DOHH2 (cell line): ENCODE measurements around the gene SLC8A1.

Experiments used
- H3F3A ChIP-seq: fragments of 200-600 bp; sonication (generic), shearing (Covaris generic); 2 replicates; pipeline ENCODE4 v1.6.0; 2016; ENCODE audit warnings: antibody characterized with exemption, mild to moderate bottlenecking; ENCODE audit not compliant: control insufficient read depth, insufficient read depth
- H3K27ac ChIP-seq: fragments of 200-600 bp; sonication (generic); 2 replicates; pipeline ENCODE4 v1.5.1; 2014; ENCODE audit warnings: low read depth, mild to moderate bottlenecking, low read length, moderate library complexity
- H3K27me3 ChIP-seq: fragments of 200-600 bp; sonication (generic); 2 replicates; pipeline ENCODE4 v1.6.1; 2014; ENCODE audit warnings: mild to moderate bottlenecking, low read length, mixed read lengths; ENCODE audit not compliant: control insufficient read depth
- H3K36me3 ChIP-seq: fragments of 200-600 bp; sonication (generic); 2 replicates; pipeline ENCODE4 v1.6.1; 2014; ENCODE audit warnings: mild to moderate bottlenecking, low read length, moderate library complexity, mixed read lengths; ENCODE audit not compliant: control insufficient read depth
- H3K4me1 ChIP-seq: fragments of 200-600 bp; sonication (generic); 2 replicates; pipeline ENCODE4 v1.6.1; 2014; ENCODE audit warnings: mild to moderate bottlenecking, low read length, mixed read lengths; ENCODE audit not compliant: control insufficient read depth
- H3K4me2 ChIP-seq: fragments of 200-600 bp; sonication (generic); 2 replicates; pipeline ENCODE4 v1.6.0; 2014; ENCODE audit warnings: mild to moderate bottlenecking, low read length, moderate library complexity
- H3K4me3 ChIP-seq: fragments of 200-600 bp; sonication (generic); 2 replicates; pipeline ENCODE4 v1.5.1; 2014; ENCODE audit warnings: mild to moderate bottlenecking, low read length, mixed read lengths
- H3K79me2 ChIP-seq: fragments of 200-600 bp; sonication (generic); 2 replicates; pipeline ENCODE4 v1.6.1; 2014; ENCODE audit warnings: mild to moderate bottlenecking, low read length, mixed read lengths; ENCODE audit not compliant: control insufficient read depth
- H3K9me2 ChIP-seq: fragments of 200-600 bp; sonication (generic); replicated peaks from 2 replicates; pipeline ENCODE4 v1.6.1; 2014; ENCODE audit warnings: mild to moderate bottlenecking, low read length, mixed read lengths; ENCODE audit not compliant: control insufficient read depth
- H3K9me3 ChIP-seq: fragments of 200-600 bp; sonication (generic); 2 replicates; pipeline ENCODE4 v1.6.1; 2014; ENCODE audit warnings: antibody characterized with exemption, low read length, mixed read lengths; ENCODE audit not compliant: control insufficient read depth, insufficient read depth
- H4K20me1 ChIP-seq: fragments of 200-600 bp; sonication (generic); 2 replicates; pipeline ENCODE4 v1.6.0; 2014; ENCODE audit warnings: low read depth, mild to moderate bottlenecking, antibody characterized with exemption, low read length, moderate library complexity; ENCODE audit not compliant: control insufficient read depth, insufficient read depth
- CTCF ChIP-seq: fragments of 200-600 bp; sonication (generic); IDR thresholded peaks from one replicate; pipeline ENCODE4 v1.5.1; 2014; ENCODE audit warnings: antibody characterized with exemption, mild to moderate bottlenecking, low read depth, low read length; ENCODE audit not compliant: poor library complexity, severe bottlenecking
- EZH2phosphoT487 ChIP-seq: fragments of 200-600 bp; sonication (generic); IDR thresholded peaks from 2 replicates; pipeline ENCODE4 v1.6.1; 2017; ENCODE audit warnings: borderline replicate concordance, mild to moderate bottlenecking, antibody characterized with exemption, low read length, moderate library complexity, mixed read lengths

The SLC8A1 gene

GRCh38 chr2:40164736-40165508 lies 287.0 kb downstream of the SLC8A1 start:
- Histone ChIP-seq H4K20me1 (no peaks in the 10 kb centered on the region), H3K36me3 (peaks cover 42% of the 10 kb centered on the region), H3F3A (no peaks in the 10 kb centered on the region), H3K9me2 (no peaks in the 10 kb centered on the region), H3K9me3 (no peaks in the 10 kb centered on the region), H3K4me1 (0 out of 2 replicates have a peak, but pooled peaks cover 6% of the 10 kb centered on the region), H3K4me2 (no peak overlapping the region), H3K79me2 (no peaks in the 10 kb centered on the region), H3K27me3 (no peaks in the 10 kb centered on the region), H3K4me3 (no peak overlapping the region), H3K27ac (no peak overlapping the region)
- no peak for TF ChIP-seq CTCF

GRCh38 chr2:40161986-40162385 lies 289.9 kb downstream of the SLC8A1 start:
- TF ChIP-seq EZH2phosphoT487 (no peak), CTCF (no peak)
- H3K27ac ChIP-seq = no peak overlapping the region
- 0 out of 2 replicates have a peak, but pooled peaks cover 6% of the 10 kb centered on the region for H3K4me1 ChIP-seq
- H4K20me1 ChIP-seq = no peaks in the 10 kb centered on the region
- no peaks in the 10 kb centered on the region for H3K79me2 ChIP-seq
- peaks cover 61% of the 10 kb centered on the region for H3K36me3 ChIP-seq
- H3K9me3 ChIP-seq = no peaks in the 10 kb centered on the region
- no peaks in the 10 kb centered on the region for H3K27me3 ChIP-seq
- no peak overlapping the region for H3K4me2 ChIP-seq
- no peaks in the 10 kb centered on the region for H3K9me2 ChIP-seq
- no peaks in the 10 kb centered on the region for H3F3A ChIP-seq
- no peak overlapping the region for H3K4me3 ChIP-seq

DNA sequence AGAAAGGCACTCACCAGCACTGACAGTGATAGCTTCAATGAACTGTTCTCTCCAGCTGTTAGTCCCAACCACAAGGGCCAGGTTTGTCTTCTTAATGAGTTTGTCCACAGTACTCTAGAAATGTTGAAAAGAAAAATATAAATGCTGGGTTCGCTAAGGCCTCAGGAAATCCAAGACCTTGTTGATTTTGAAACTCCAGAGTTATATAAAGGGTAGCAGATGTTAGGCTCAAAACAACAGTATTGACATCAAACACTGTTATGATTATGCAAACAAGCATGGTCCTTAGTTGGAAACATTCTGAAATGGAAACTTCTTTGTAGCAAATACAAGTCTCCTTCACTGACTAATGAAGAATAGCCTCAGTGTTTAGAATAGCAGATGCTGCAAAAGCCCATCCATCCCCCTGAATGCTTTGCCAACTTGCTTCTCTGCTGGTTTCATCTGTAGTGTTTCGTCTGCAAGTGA lies 291.1 kb downstream of the SLC8A1 start:
- Histone ChIP-seq H3K79me2 (no peaks in the 10 kb centered on the region), H3F3A (no peaks in the 10 kb centered on the region)

More for the DNA sequence above, 291.1 kb downstream of the SLC8A1 start:
- Histone ChIP-seq H4K20me1 (no peaks in the 10 kb centered on the region), H3K9me2 (no peaks in the 10 kb centered on the region), H3K4me2 (no peak overlapping the region), H3K36me3 (peaks cover 67% of the 10 kb centered on the region), H3K27me3 (no peaks in the 10 kb centered on the region), H3K4me3 (no peak overlapping the region), H3K4me1 (0 out of 2 replicates have a peak, but pooled peaks cover 6% of the 10 kb centered on the region), H3K9me3 (no peaks in the 10 kb centered on the region), H3K27ac (no peak overlapping the region; the same call in 1 of the 2 replicates)
- TF ChIP-seq EZH2phosphoT487 = no peak
- no peak for TF ChIP-seq CTCF
